HepG2 (cell line): ENCODE results near the gene ADAMTS13. TPM values are rescaled to one million over a fixed set of nuclear protein-coding genes. Genes with fewer than 3 reads are reported as not detected.
A peak's percentile ranks its signal among the peaks of the same experiment; 100 is the strongest.

Source experiments
- ATAC-seq: fragments of 200-7000 bp; cut with Tn5 transposase; 3 replicates; pipeline ENCODE4 v1.9.1; 2020; ENCODE audit warnings: mild to moderate bottlenecking, moderate library complexity
- BruUV-seq: library from RNA; stranded (reverse); fragments of 400-500 nt; replicated peaks from 2 replicates; lab custom pipeline; 2021; lab: Mats Ljungman, UMichigan
- CTCF ChIA-PET: fragments of 300-600 bp; formaldehyde crosslinking; extraction: SDS; loops from one replicate; lab custom pipeline; 2021; ENCODE audit warnings: low total read pairs, inconsistent platforms, low intra/inter-chr PET ratio; lab: Yijun Ruan, JAX
- POLR2A ChIA-PET: fragments of 350-600 bp; sonication (Branson Sonifier 250); formaldehyde crosslinking; loops from one replicate; lab custom pipeline; 2020; ENCODE audit warnings: antibody characterized with exemption, inconsistent platforms; lab: Yijun Ruan, JAX
- DNase-seq: peaks from one replicate; pipeline ENCODE4 v3.0.0-alpha.2; 2015; ENCODE audit warnings: low spot score
- FAIRE-seq: peaks from 3 replicates; lab custom pipeline; 2011; peaks lifted over from hg19 to GRCh38; lab: Jason Lieb, UNC
- H2AFZ ChIP-seq: one replicate; pipeline ENCODE4 v1.6.1; 2011; ENCODE audit warnings: low read length, inconsistent platforms
- H3K27ac ChIP-seq: fragments of 300-600 bp; 3 replicates; pipeline ENCODE4 v1.8.0; 2011; ENCODE audit warnings: mixed run types, mild to moderate bottlenecking, mixed read lengths, low read length, inconsistent platforms; ENCODE audit not compliant: insufficient read depth; ENCODE audit errors: extremely low read length
- H3K27me3 ChIP-seq, 2 experiments: fragments of 200-600 bp in 1 of 2; 2 replicates in 1 of 2; 3 replicates in 1 of 2; pipeline versions ENCODE4 v1.6.0 to v1.8.0; 2011; ENCODE audit warnings: low read length in 2 of 2, mild to moderate bottlenecking in 2 of 2, moderate library complexity in 2 of 2, inconsistent platforms in 1 of 2; ENCODE audit not compliant: insufficient read depth in 2 of 2, control insufficient read depth in 1 of 2
- H3K36me3 ChIP-seq, 2 experiments: fragments of 200-600 bp in 1 of 2; replicated peaks in 1 of 2; 2 replicates in 1 of 2; 3 replicates in 1 of 2; pipeline versions ENCODE4 v1.5.1 to v1.8.0; 2011; ENCODE audit warnings: low read length in 2 of 2, inconsistent platforms in 1 of 2; ENCODE audit not compliant: insufficient read depth in 2 of 2, control insufficient read depth in 1 of 2
- H3K4me1 ChIP-seq: 2 replicates; pipeline ENCODE4 v1.5.1; 2012; ENCODE audit warnings: low read length, inconsistent platforms; ENCODE audit not compliant: insufficient read depth
- H3K4me2 ChIP-seq: 2 replicates; pipeline ENCODE4 v1.6.0; 2011; ENCODE audit warnings: low read depth, low read length, inconsistent platforms
- H3K4me3 ChIP-seq, 3 experiments: fragments of 200-600 bp in 1 of 3; sonication (generic), shearing (Covaris generic) in 1 of 3; replicated peaks in 1 of 3; 2 replicates each; pipeline ENCODE4 v1.5.1; 2011 to 2016; ENCODE audit warnings: low read length in 3 of 3, inconsistent platforms in 2 of 3, low read depth in 2 of 3, mild to moderate bottlenecking in 2 of 3, control low read depth in 1 of 3, mixed read lengths in 1 of 3; ENCODE audit not compliant: insufficient read depth in 1 of 3
- H3K79me2 ChIP-seq: one replicate; pipeline ENCODE4 v1.6.1; 2011; ENCODE audit warnings: low read length, inconsistent platforms; ENCODE audit not compliant: insufficient read depth
- H3K9ac ChIP-seq: 2 replicates; pipeline ENCODE4 v1.6.0; 2011; ENCODE audit warnings: mild to moderate bottlenecking, low read depth, low read length, inconsistent platforms; ENCODE audit not compliant: insufficient read depth
- H3K9me3 ChIP-seq: 2 replicates; pipeline ENCODE4 v1.5.1; 2012; ENCODE audit warnings: mild to moderate bottlenecking, low read length
- H4K20me1 ChIP-seq: 2 replicates; pipeline ENCODE4 v1.6.0; 2011; ENCODE audit warnings: inconsistent platforms, mild to moderate bottlenecking, low read length, moderate library complexity; ENCODE audit not compliant: insufficient read depth
- ATF4 ChIP-seq, 2 experiments: fragments of 450-650 bp in 1 of 2; sonication (generic) in 1 of 2; formaldehyde crosslinking; IDR thresholded peaks; 2 replicates each; pipeline versions ENCODE4 v1.5.0 to v1.8.0; 2020 to 2022; ENCODE audit warnings: mild to moderate bottlenecking in 1 of 2, missing genetic modification reagents in 1 of 2
- CEBPB ChIP-seq: IDR thresholded peaks from 2 replicates; pipeline ENCODE4 v1.6.1; 2011; ENCODE audit warnings: low read depth, low read length, improper control_type of control experiment, borderline replicate concordance
- DZIP1 ChIP-seq: sonication (generic); formaldehyde crosslinking; IDR thresholded peaks from 2 replicates; pipeline ENCODE4 v1.5.0; 2020; ENCODE audit warnings: mild to moderate bottlenecking, missing genetic modification reagents
- HDAC1 ChIP-seq: sonication (generic); formaldehyde crosslinking; IDR thresholded peaks from 2 replicates; pipeline ENCODE4 v1.5.1; 2020; ENCODE audit warnings: mild to moderate bottlenecking, missing genetic modification reagents
- MAX ChIP-seq: IDR thresholded peaks from 2 replicates; pipeline ENCODE4 v1.6.1; 2012; ENCODE audit warnings: inconsistent platforms
- MED13 ChIP-seq: sonication (generic); formaldehyde crosslinking; IDR thresholded peaks from 2 replicates; pipeline ENCODE4 v1.5.0; 2020; ENCODE audit warnings: missing genetic modification reagents
- MLLT10 ChIP-seq: sonication (generic); formaldehyde crosslinking; IDR thresholded peaks from 2 replicates; pipeline ENCODE4 v1.4.0; 2020; ENCODE audit warnings: missing genetic modification reagents
- NR2F1 ChIP-seq, 2 experiments: fragments of 450-650 bp in 1 of 2; formaldehyde crosslinking in 1 of 2; IDR thresholded peaks; 2 replicates each; pipeline versions ENCODE4 v1.5.0 to v1.6.1; 2016 to 2020; ENCODE audit warnings: mild to moderate bottlenecking in 1 of 2, missing compliant biosample characterization in 1 of 2, missing genetic modification reagents in 1 of 2, moderate library complexity in 1 of 2
- POLR2AphosphoS2 ChIP-seq: IDR thresholded peaks from 2 replicates; pipeline ENCODE4 v1.6.1; 2011; ENCODE audit warnings: low read depth, low read length, improper control_type of control experiment
- RFX5 ChIP-seq: IDR thresholded peaks from 2 replicates; pipeline ENCODE4 v1.6.1; 2011; ENCODE audit warnings: low read depth, low read length, improper control_type of control experiment
- RNF2 ChIP-seq: fragments of 450-650 bp; conservative IDR thresholded peaks from 2 replicates; pipeline ENCODE4 v1.6.1; 2016; ENCODE audit warnings: low read depth
- SNAPC2 ChIP-seq: sonication (generic); formaldehyde crosslinking; IDR thresholded peaks from 2 replicates; pipeline ENCODE4 v1.8.1; 2022; ENCODE audit warnings: mild to moderate bottlenecking, missing genetic modification reagents
- TERF1 ChIP-seq: sonication (generic); formaldehyde crosslinking; IDR thresholded peaks from 2 replicates; pipeline ENCODE4 v1.8.0; 2022; ENCODE audit warnings: mild to moderate bottlenecking, missing genetic modification reagents, moderate library complexity
- ZFP90 ChIP-seq: sonication (generic); formaldehyde crosslinking; IDR thresholded peaks from 2 replicates; pipeline ENCODE4 v1.8.0; 2022; ENCODE audit warnings: missing genetic modification reagents, mild to moderate bottlenecking, inconsistent platforms, borderline replicate concordance
- ZFX ChIP-seq: sonication (generic); formaldehyde crosslinking; IDR thresholded peaks from 2 replicates; pipeline ENCODE4 v1.4.0; 2020; ENCODE audit warnings: mild to moderate bottlenecking, low read depth, missing genetic modification reagents, moderate library complexity
- ZKSCAN1 ChIP-seq: fragments of 150-350 bp; IDR thresholded peaks from 2 replicates; pipeline ENCODE4 v1.6.1; 2014; ENCODE audit warnings: low read length
- ZNF124 ChIP-seq: sonication (generic); formaldehyde crosslinking; IDR thresholded peaks from 2 replicates; pipeline ENCODE4 v1.4.0; 2020; ENCODE audit warnings: missing genetic modification reagents
- ZNF230 ChIP-seq: sonication (generic); formaldehyde crosslinking; IDR thresholded peaks from 2 replicates; pipeline ENCODE4 v1.4.0; 2020; ENCODE audit warnings: mild to moderate bottlenecking, missing genetic modification reagents
- ZNF598 ChIP-seq: sonication (generic); formaldehyde crosslinking; IDR thresholded peaks from 2 replicates; pipeline ENCODE4 v1.5.1; 2020; ENCODE audit warnings: mild to moderate bottlenecking, missing genetic modification reagents, borderline replicate concordance
- ZSCAN12 ChIP-seq: sonication (generic); formaldehyde crosslinking; IDR thresholded peaks from 2 replicates; pipeline ENCODE4 v1.9.0; 2021; ENCODE audit warnings: mild to moderate bottlenecking, missing genetic modification reagents
- WGBS: methylation state at CpG from one replicate; pipeline ENCODE4 v1.1.6; 2017; ENCODE audit warnings: low lambda C conversion rate; 5-methylcytosine and 5-hydroxymethylcytosine counted together
- in situ Hi-C: cut with HindIII; loops from 2 replicates; pipeline ENCODE4 v1.10.0; 2017; ENCODE audit warnings: low pct_unique_long_range_greater_than_20kb; ENCODE audit not compliant: extremely low pct_ligation_motif_present
- intact Hi-C: fragments of 100-400 bp; cut with micrococcal nuclease; formaldehyde crosslinking; loops from one replicate; pipeline ENCODE4 v1.10.0; 2022; ENCODE audit not compliant: unreplicated experiment
- polyA plus RNA-seq, 8 experiments: library from polyadenylated mRNA; depleted of rRNA in 3 of 8; stranded (reverse) in 7 of 8; unstranded in 1 of 8; fragments of >200 nt; fragmentation: Illumina TruSeq in 4 of 8; extraction: Trizol in 4 of 8; gene quantifications; 2 replicates each; pipeline versions ENCODE4 v1.2.1 to v1.2.3, GENCODE V29; 2011 to 2016; ENCODE audit warnings: low read depth in 4 of 8, missing spikeins in 1 of 8, mixed read lengths in 1 of 8; ENCODE audit not compliant: insufficient read depth in 1 of 8
- total RNA-seq, 5 experiments: library from RNA; depleted of rRNA; stranded (reverse); fragments of >200 nt; fragmentation: Illumina TruSeq; extraction: Trizol; gene quantifications; 2 replicates each; pipeline ENCODE4 v1.2.3, GENCODE V29; 2016; ENCODE audit warnings: low read depth in 1 of 5

ADAMTS13 gene
- total and polyA plus RNA-seq, 2 of the 13 experiments (the other 11 are each of a cell fraction or from before 2014, with no cell fraction given) = 0.91 to 4.5 TPM

GRCh38 chr9:133387680-133388079 lies 34.5 kb upstream of the ADAMTS13 start:
- Histone ChIP-seq H3K79me2 (no peaks in the 10 kb centered on the region), H3K9ac (no peak overlapping the region), H3K4me3 (peak overlapping the region in 1 of 3 experiments; percentile 27; a peak in 2 of 6 replicates), H3K36me3 (no peaks in the 10 kb centered on the region), H3K4me1 (peaks cover 81% of the 10 kb centered on the region), H3K27ac (no peak overlapping the region), H3K9me3 (peaks cover 8% of the 10 kb centered on the region; the same call in 1 of the 2 replicates), H2AFZ (no peak overlapping the region), H3K27me3 (no peaks in the 10 kb centered on the region), H4K20me1 (no peaks in the 10 kb centered on the region), H3K4me2 (peak overlapping the region; percentile 62)
- ChIA-PET POLR2A (interaction anchor here (2.2 kb wide), 1 partner anchor 11 kb away, joined by 9 read pairs; the partner anchor contains the start of gene STKLD1), CTCF (no interaction called here)
- in situ Hi-C loops (no loop called here), intact Hi-C loops (no loop called here)
- ATAC-seq (peak; percentile 23), DNase-seq (peak; percentile 17), FAIRE-seq (peak; percentile 67)
- no TSS peak for BruUV-seq
- WGBS = 3% methylated on average over 6 of the region's 9 CpGs
- TF ChIP-seq POLR2AphosphoS2 = no peak
- no peak for TF ChIP-seq RFX5
- no peak for TF ChIP-seq MLLT10 (CRISPR knock-in tag)
- TF ChIP-seq ZSCAN12 = no peak
- no peak for TF ChIP-seq NR2F1 (CRISPR knock-in tag; IDR thresholded peaks at IDR 0.05)
- TF ChIP-seq ZNF124 = no peak
- TF ChIP-seq ZNF598 (CRISPR knock-in tag) = peak; percentile 12; the same call in 1 of the 2 replicates
- no peak for TF ChIP-seq ZKSCAN1
- no peak for TF ChIP-seq ATF4 (CRISPR knock-in tag; IDR thresholded peaks at IDR 0.05)
- TF ChIP-seq ZNF230 (CRISPR knock-in tag) = no peak
- TF ChIP-seq HDAC1 = no peak
- no peak for TF ChIP-seq ZFP90 (CRISPR knock-in tag)
- TF ChIP-seq DZIP1 (CRISPR knock-in tag) = no peak
- peak; percentile 24; the same call in 1 of the 2 replicates for TF ChIP-seq ZFX (CRISPR knock-in tag)
- TF ChIP-seq RNF2 = no peak
- TF ChIP-seq SNAPC2 (CRISPR knock-in tag) = no peak
- no peak for TF ChIP-seq TERF1
- TF ChIP-seq MAX = peak; percentile 51; the same call in 1 of the 2 replicates
- TF ChIP-seq MED13 (CRISPR knock-in tag) = no peak
- no peak for TF ChIP-seq CEBPB
